GM19025 (cell line): Measurements from ENCODE around the gene GDAP1L1.
"Not testable (repeated sequence)": the region's sequence is repeated elsewhere in the genome, so short reads cannot be mapped to it uniquely, and the experiment has no call there.

Experiments used
- ATAC-seq: cut with Tn5 transposase; IDR thresholded peaks from one replicate; pipeline ENCODE4 v1.9.1; 2021; ENCODE audit warnings: mild to moderate bottlenecking, low read depth, moderate library complexity; ENCODE audit not compliant: unreplicated experiment

The GDAP1L1 gene

GRCh38 chr20:44219170-44219730, 27.9 kb upstream of the GDAP1L1 start:
- no peak for ATAC-seq

- no peak for ATAC-seq
Measured at GRCh38 chr20:44219791-44220190, 27.3 kb upstream of the GDAP1L1 start.

DNA sequence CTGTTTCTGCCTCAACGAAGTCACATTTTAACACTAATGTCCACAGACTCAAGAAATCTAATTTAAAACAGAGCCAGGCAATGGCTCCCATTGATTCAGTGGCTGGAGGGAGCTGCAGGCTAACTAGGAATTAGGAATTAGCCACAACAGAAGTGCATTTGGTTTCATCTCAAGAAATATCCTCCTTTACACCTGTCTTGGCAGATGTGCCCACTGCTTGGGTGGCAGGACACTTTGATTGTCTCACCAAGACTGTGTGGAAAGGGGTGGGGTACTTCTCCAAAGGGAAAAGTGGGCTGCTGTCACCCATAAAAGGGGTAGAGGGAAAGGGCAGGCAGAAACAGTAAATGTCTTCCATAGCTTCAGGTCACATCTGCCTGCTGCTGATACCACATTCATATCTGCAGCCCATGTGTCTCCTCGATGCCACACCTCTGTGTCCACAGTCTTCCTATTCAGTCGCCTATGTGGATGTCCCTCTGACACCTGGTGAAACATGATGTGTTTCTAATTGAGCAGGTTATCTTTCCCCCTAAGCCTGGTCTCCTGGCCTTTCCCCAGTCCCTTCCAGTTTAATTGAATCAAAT, 25.6 kb upstream of the GDAP1L1 start:
- ATAC-seq = no peak

GRCh38 chr20:44222027-44222426, 25.1 kb upstream of the GDAP1L1 start:
- no peak for ATAC-seq

- no peak for ATAC-seq
Measured at GRCh38 chr20:44222633-44223368, 24.3 kb upstream of the GDAP1L1 start.

DNA sequence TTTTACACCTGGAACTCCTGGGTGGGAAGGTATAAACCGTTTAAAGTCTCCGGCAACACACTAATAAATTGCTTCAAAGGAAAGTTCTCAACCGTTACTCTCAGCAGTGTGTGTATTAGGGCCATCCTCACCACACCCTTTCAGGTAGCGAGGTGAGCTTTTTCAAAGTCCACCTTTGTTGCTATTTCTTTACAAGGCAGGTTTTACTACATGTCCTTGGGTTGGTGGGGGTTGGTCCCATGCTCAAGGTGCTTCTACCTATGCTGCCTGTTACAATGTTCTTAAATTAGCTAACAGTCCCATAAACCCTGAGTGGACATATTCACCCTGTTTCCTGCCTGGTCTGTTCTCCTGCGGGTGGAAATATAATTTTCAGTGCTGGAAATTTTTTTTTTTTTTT, 23.4 kb upstream of the GDAP1L1 start:
- ATAC-seq = no peak

DNA sequence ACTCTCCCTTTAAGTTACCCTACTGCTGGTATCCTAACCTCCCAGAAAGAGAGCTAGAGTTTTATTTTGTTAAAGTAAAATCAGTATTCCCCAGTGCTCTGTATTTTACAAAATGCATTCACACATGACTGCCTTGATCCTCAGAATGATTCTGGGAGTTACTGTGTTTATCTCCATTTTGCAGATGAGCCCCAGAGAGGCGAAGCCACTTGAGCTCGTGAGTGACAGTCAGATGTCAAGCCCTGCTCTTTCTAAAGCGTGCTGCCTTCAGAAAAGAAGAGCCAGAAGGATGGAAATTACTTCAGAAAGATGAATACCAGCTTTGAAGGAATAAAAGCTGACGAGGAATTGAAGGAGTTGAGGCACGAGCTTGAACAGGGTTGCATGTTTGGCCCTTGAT, 22.5 kb upstream of the GDAP1L1 start:
- ATAC-seq = no peak

GRCh38 chr20:44228465-44229258, 18.4 kb upstream of the GDAP1L1 start:
- no peak for ATAC-seq

DNA sequence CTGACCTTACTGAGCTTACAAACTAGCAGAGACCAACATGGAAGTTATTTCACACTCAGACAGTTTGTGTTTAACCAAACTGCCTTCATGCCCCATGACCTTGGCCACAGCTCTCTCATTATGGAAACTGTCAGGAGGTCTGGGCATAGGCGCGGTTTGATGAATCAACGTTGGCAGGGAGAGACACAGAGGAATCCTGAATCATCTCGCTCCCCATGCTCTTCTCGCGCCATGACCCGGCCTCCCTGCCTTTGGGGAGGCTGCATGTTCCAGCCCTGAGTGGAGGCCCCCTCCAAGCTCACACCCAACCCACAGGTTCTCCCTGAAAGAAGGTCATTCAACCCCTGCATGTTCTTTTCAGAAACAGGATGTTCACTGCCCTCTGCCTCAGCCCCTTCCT, 15.9 kb upstream of the GDAP1L1 start:
- no peak for ATAC-seq

DNA sequence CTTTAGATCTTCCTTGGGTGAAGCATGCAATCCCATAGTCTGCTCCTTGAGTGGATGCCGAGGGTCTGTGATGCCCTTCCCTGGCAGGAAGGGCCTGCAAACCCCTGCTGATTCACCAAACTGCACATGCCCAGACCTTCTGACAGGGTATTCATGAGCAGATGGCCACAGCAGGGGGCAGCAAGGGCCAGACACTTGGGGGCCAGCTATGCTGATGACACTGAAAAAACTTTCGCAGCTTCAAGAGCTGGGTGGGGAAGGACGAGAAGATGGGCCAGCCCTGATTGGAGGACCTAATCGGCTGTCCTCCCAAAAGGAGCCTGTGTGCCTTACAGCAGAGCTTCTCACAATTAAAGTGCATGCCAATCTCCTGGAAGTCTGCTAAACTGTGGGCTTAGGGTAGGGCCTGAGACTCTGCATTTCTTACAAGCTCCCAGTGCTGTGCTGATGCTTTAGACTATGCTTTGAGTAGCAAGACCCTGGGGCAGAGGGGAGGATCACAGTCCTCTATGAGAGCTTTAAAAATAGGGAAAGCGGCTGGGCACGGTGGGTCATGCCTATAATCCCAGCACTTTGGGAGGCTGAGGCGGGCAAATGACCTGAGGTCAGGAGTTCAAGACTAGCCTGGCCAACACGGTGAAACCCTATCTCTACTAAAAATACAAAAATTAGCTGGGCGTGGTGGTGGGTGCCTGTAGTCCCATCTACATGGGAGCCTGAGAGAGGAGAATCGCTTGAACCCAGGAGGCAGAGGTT, 15.2 kb upstream of the GDAP1L1 start:
- no peak for ATAC-seq

DNA sequence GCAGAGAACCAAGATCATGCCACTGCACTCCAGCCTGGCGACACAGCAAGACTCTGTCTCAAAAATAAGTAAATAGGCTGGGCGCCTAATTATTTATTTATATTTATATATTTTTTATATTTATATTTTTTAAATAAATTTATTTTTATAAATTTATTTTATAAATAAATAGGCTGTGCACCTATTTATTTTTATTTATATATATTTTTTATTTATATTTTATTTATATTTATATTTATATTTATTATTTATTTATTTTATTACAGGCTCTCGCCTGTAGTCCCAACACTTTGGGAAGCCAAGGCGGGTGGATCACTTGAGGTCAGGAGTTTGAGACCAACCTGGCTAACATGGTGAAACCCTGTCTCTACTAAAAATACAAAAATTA, 14.6 kb upstream of the GDAP1L1 start:
- ATAC-seq = not testable (repeated sequence)

- ATAC-seq = no peak
Measured at GRCh38 chr20:44233436-44234016, 13.6 kb upstream of the GDAP1L1 start.

GRCh38 chr20:44234566-44235317, 12.4 kb upstream of the GDAP1L1 start:
- ATAC-seq = no peak

GRCh38 chr20:44235702-44236101, 11.4 kb upstream of the GDAP1L1 start:
- ATAC-seq = no peak

DNA sequence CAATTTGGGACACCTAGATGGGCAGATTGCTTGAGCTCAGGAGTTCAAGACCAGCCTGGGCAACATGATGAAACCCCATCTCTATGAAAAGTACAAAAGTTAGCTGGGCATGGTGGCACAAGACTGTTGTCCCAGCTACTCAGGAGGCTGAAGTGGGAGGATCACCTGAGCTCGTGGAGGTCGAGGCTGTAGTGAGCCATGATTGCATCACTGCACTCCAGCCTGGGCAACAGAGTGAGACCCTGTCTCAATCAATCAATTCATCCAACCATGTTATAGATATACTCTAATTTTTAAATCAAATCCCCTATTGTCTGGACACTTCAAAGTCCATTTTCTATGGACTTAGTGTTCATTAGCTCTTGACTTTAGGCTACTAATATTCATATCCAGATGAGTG, 10.3 kb upstream of the GDAP1L1 start:
- ATAC-seq = not testable (repeated sequence)

DNA sequence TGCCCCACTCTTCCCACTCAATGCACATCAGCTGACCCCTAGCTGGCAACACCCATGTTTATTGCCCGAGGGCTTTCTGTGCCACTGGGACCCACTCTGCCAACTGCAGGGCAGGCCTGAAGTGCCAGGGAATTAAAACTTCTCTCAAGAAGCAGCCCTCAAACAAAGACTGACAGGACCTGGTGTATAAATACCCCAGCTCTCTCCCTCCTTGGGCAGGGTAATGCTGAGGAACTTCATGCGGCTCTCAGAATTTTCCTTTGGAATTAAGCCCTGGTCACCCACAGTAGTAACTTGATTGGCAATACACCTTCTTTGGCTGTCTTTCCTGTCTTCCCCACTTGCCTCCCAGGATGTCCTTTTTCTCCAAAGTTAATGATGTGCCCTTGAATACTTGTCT, 5.3 kb upstream of the GDAP1L1 start:
- ATAC-seq = no peak

DNA sequence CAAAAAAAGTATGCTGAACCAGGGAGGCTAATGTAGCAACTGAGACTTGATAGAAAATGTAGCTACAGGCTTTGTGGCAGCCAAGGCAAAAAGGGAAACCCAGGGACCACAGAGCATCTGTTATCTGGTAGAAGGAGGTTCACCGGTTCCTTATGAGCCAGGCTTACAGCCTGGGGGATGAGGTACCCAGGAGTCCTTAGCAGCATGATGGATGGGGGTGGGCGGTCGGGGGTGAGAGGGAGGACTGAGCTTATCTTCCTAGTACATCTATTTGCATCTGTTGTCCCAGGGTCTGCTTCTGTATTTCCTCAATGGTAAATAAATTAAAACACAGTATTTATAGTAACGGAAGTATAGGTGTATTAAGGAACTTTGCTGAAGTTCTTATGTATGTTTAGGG, 1.1 kb upstream of the GDAP1L1 start:
- no peak for ATAC-seq

GRCh38 chr20:44247586-44248409, 690 bp downstream of the GDAP1L1 start:
- ATAC-seq = no peak

- ATAC-seq = no peak
Measured at GRCh38 chr20:44248410-44248759, 1.3 kb downstream of the GDAP1L1 start.
